CD14-positive monocyte (primary cell): Measurements from ENCODE around the gene CAMK2N2. TPM values are rescaled to one million over a fixed set of nuclear protein-coding genes. Genes with fewer than 3 reads are reported as not detected.

Experiments used
- DNase-seq, 3 donors: peaks; one replicate each; pipeline ENCODE4 v3.0.0-alpha.2; 2011 to 2022
- H2AFZ ChIP-seq: 2 replicates; pipeline ENCODE4 v1.6.0; 2012; ENCODE audit warnings: mild to moderate bottlenecking, low read depth, low read length, inconsistent platforms; ENCODE audit not compliant: insufficient read depth, poor library complexity, severe bottlenecking
- H3K27ac ChIP-seq, 2 donors: 1 replicate in 1 of 2; 2 replicates in 1 of 2; pipeline ENCODE4 v1.5.1; 2012 to 2013; ENCODE audit warnings: low read length in 2 of 2, control low read depth in 1 of 2, inconsistent platforms in 1 of 2, low read depth in 1 of 2, mild to moderate bottlenecking in 1 of 2
- H3K27me3 ChIP-seq, 2 donors: one replicate each; pipeline versions ENCODE4 v1.6.0 to v1.6.1; 2011 to 2013; ENCODE audit warnings: low read length in 2 of 2; ENCODE audit not compliant: control insufficient read depth in 2 of 2, insufficient read depth in 2 of 2
- H3K36me3 ChIP-seq, 2 donors: replicated peaks in 1 of 2; 1 replicate in 1 of 2; 2 replicates in 1 of 2; pipeline versions ENCODE4 v1.5.1 to v1.6.1; 2012 to 2013; ENCODE audit warnings: low read length in 2 of 2, control low read depth in 1 of 2, inconsistent platforms in 1 of 2, mild to moderate bottlenecking in 1 of 2; ENCODE audit not compliant: insufficient read depth in 2 of 2, control insufficient read depth in 1 of 2
- H3K4me1 ChIP-seq, 2 donors: 1 replicate in 1 of 2; 2 replicates in 1 of 2; pipeline versions ENCODE4 v1.5.1 to v1.6.1; 2012 to 2013; ENCODE audit warnings: low read length in 2 of 2, control low read depth in 1 of 2, inconsistent platforms in 1 of 2, mild to moderate bottlenecking in 1 of 2, moderate library complexity in 1 of 2; ENCODE audit not compliant: insufficient read depth in 2 of 2, control insufficient read depth in 1 of 2
- H3K4me2 ChIP-seq: replicated peaks from 2 replicates; pipeline ENCODE3; 2012; ENCODE audit warnings: low read length, moderate library complexity, mild to moderate bottlenecking; ENCODE audit not compliant: poor library complexity, severe bottlenecking; ENCODE audit errors: extremely low read depth
- H3K4me3 ChIP-seq, 3 experiments: fragments of 200-600 bp in 1 of 3; sonication (generic) in 1 of 3; replicated peaks in 1 of 3; 1 replicate in 2 of 3; 2 replicates in 1 of 3; pipeline ENCODE4 v1.5.1; 2011 to 2013; ENCODE audit warnings: low read length in 3 of 3, mild to moderate bottlenecking in 3 of 3, control low read depth in 2 of 3, low read depth in 2 of 3, inconsistent platforms in 1 of 3, moderate library complexity in 1 of 3
- H3K79me2 ChIP-seq: 2 replicates; pipeline ENCODE4 v1.6.0; 2012; ENCODE audit warnings: mild to moderate bottlenecking, control low read depth, inconsistent platforms, low read length, moderate library complexity; ENCODE audit not compliant: insufficient read depth
- H3K9ac ChIP-seq: 2 replicates; pipeline ENCODE4 v1.6.0; 2017; ENCODE audit warnings: low read length, mild to moderate bottlenecking; ENCODE audit not compliant: insufficient read depth, poor library complexity, severe bottlenecking
- H3K9me3 ChIP-seq, 2 donors: replicated peaks in 1 of 2; 1 replicate in 1 of 2; 2 replicates in 1 of 2; pipeline versions ENCODE4 v1.5.1 to v1.6.1; 2012 to 2013; ENCODE audit warnings: low read length in 2 of 2, control low read depth in 1 of 2; ENCODE audit not compliant: control insufficient read depth in 1 of 2, insufficient read depth in 1 of 2
- H4K20me1 ChIP-seq: 2 replicates; pipeline ENCODE4 v1.6.0; 2012; ENCODE audit warnings: mild to moderate bottlenecking, low read length, control low read depth, moderate library complexity; ENCODE audit not compliant: insufficient read depth
- H3K27ac Mint-ChIP-seq, 7 donors: one replicate each; pipeline ENCODE4 v1.8.0; 2020; ENCODE audit warnings: mild to moderate bottlenecking in 7 of 7, mixed read lengths in 7 of 7, moderate library complexity in 6 of 7, inconsistent platforms in 2 of 7
- H3K27me3 Mint-ChIP-seq, 3 donors: one replicate each; pipeline ENCODE4 v1.8.0; 2021 to 2022; ENCODE audit warnings: low read depth in 3 of 3, mild to moderate bottlenecking in 3 of 3, mixed read lengths in 3 of 3, moderate library complexity in 3 of 3, inconsistent platforms in 1 of 3
- H3K36me3 Mint-ChIP-seq, 2 donors: one replicate each; pipeline ENCODE4 v1.8.0; 2020; ENCODE audit warnings: mixed read lengths in 2 of 2, inconsistent platforms in 1 of 2, mild to moderate bottlenecking in 1 of 2
- H3K4me1 Mint-ChIP-seq: one replicate; pipeline ENCODE4 v1.8.0; 2020; ENCODE audit warnings: mild to moderate bottlenecking, mixed read lengths
- H3K4me3 Mint-ChIP-seq, 2 donors: one replicate each; pipeline ENCODE4 v1.8.0; 2020; ENCODE audit warnings: mild to moderate bottlenecking in 2 of 2, mixed read lengths in 2 of 2, moderate library complexity in 1 of 2
- H3K9me3 Mint-ChIP-seq, 7 donors: one replicate each; pipeline ENCODE4 v1.8.0; 2020 to 2022; ENCODE audit warnings: mixed read lengths in 7 of 7, mild to moderate bottlenecking in 6 of 7, moderate library complexity in 6 of 7, inconsistent platforms in 2 of 7
- WGBS: methylation state at CpG from one replicate; pipeline ENCODE4 v1.1.5; 2013; ENCODE audit warnings: missing lambda C conversion rate; ENCODE audit not compliant: insufficient coverage; 5-methylcytosine and 5-hydroxymethylcytosine counted together
- intact Hi-C, 2 donors: fragments of 100-400 bp; cut with micrococcal nuclease; formaldehyde crosslinking; loops; one replicate each; pipeline versions ENCODE4 v1.15.0 to v1.15.1; 2023
- polyA plus RNA-seq, 3 donors: library from polyadenylated mRNA; depleted of rRNA in 1 of 3; unstranded in 2 of 3; stranded (reverse) in 1 of 3; fragments of 300-500 nt in 2 of 3; fragments of >200 nt in 1 of 3; fragmentation: Illumina TruSeq in 2 of 3; gene quantifications; 1 replicate in 2 of 3; 2 replicates in 1 of 3; pipeline ENCODE4 v1.2.3, GENCODE V29; 2012 to 2021
- TF ChIP-seq, protein P1 (sequence below): fragments of 200-600 bp; IDR thresholded peaks from one replicate; pipeline ENCODE4 v1.8.0; 2022; ENCODE audit warnings: antibody characterized with exemption, mild to moderate bottlenecking

Gene CAMK2N2
- polyA plus RNA-seq, 3 donors: not detected

DNA sequence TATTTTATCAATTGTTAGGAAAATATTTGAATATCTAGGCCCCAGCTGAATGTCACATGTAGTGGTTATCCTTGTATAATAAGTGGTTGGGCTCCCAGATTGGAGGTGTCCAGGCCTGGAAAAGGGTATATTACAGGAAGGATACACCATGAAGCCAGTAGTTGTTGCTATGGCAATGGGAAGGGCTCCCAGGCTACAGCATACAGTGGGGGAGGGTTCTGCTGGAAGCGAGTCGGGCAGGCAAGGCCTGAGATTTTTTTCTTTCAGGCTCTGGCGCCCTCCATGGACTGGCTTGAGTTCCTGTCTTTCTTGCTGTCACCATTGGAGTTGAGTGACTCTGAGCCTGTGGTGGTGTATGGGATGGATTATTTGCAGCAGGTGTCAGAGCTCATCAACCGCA lies 23.3 kb upstream of the CAMK2N2 start:
- no peak overlapping the region for H3K27ac ChIP-seq
- Mint-ChIP-seq H3K27ac (peak overlapping the region in 3 of 7 donors; percentile 25 to 42 (median 31)), H3K4me1 (peaks cover 20% of the 10 kb centered on the region), H3K36me3 (no peaks in the 10 kb centered on the region), H3K9me3 (no peaks in the 10 kb centered on the region), H3K4me3 (peak overlapping the region in 1 of 2 donors; percentile 42), H3K27me3 (peaks cover 10 to 37% (median 33%) of the 10 kb centered on the region in 3 donors)
- WGBS: 8% methylated on average over 2 of the region's 4 CpGs
- DNase-seq: no peak
- no peak overlapping the region for H3K4me3 ChIP-seq
- no peaks in the 10 kb centered on the region for H3K36me3 ChIP-seq
- no peaks in the 10 kb centered on the region for H3K79me2 ChIP-seq
- TF ChIP-seq, protein P1, sequence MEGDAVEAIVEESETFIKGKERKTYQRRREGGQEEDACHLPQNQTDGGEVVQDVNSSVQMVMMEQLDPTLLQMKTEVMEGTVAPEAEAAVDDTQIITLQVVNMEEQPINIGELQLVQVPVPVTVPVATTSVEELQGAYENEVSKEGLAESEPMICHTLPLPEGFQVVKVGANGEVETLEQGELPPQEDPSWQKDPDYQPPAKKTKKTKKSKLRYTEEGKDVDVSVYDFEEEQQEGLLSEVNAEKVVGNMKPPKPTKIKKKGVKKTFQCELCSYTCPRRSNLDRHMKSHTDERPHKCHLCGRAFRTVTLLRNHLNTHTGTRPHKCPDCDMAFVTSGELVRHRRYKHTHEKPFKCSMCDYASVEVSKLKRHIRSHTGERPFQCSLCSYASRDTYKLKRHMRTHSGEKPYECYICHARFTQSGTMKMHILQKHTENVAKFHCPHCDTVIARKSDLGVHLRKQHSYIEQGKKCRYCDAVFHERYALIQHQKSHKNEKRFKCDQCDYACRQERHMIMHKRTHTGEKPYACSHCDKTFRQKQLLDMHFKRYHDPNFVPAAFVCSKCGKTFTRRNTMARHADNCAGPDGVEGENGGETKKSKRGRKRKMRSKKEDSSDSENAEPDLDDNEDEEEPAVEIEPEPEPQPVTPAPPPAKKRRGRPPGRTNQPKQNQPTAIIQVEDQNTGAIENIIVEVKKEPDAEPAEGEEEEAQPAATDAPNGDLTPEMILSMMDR: peak; percentile 19
- no peak overlapping the region for H3K9ac ChIP-seq
- intact Hi-C loops: loop anchor here (10.0 kb wide), 1 partner anchor 390 kb away; no protein-coding TSS in a partner anchor
- no peak overlapping the region for H3K4me2 ChIP-seq
- no peaks in the 10 kb centered on the region for H4K20me1 ChIP-seq
- H2AFZ ChIP-seq: no peak overlapping the region
- H3K4me1 ChIP-seq: peaks cover 10 to 12% of the 10 kb centered on the region in 2 donors
- no peaks in the 10 kb centered on the region for H3K9me3 ChIP-seq
- H3K27me3 ChIP-seq: peaks cover 0 to 3% of the 10 kb centered on the region in 2 donors

DNA sequence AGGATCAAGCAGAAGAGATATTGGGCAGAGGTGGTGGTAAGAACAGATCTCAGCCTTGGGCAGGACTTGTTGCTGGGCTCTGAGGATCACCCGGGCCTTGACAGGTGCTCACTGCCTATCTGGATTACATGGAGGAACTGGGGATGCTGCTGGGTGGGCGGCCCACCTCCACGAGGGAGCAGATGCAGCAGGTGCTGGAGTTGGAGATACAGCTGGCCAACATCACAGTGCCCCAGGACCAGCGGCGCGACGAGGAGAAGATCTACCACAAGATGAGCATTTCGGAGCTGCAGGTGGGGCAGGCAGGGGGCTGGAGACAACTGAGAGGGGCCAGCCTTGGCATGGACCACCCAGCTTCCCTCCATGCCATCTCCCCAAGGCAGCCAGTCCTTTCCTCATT lies 22.3 kb upstream of the CAMK2N2 start:
- no peak for DNase-seq
- TF ChIP-seq, protein P1: no peak
- no peak overlapping the region for H3K4me3 ChIP-seq
- H3K27ac Mint-ChIP-seq: no peak overlapping the region
- no peak overlapping the region for H3K4me3 Mint-ChIP-seq
- no peaks in the 10 kb centered on the region for H3K36me3 Mint-ChIP-seq
- H3K9me3 Mint-ChIP-seq: no peaks in the 10 kb centered on the region
- H3K79me2 ChIP-seq: no peaks in the 10 kb centered on the region
- 86% methylated on average over 8 of the region's 8 CpGs for WGBS
- peaks cover 13 to 41% (median 33%) of the 10 kb centered on the region in 3 donors for H3K27me3 Mint-ChIP-seq
- no peaks in the 10 kb centered on the region for H3K9me3 ChIP-seq
- no peak overlapping the region for H3K4me2 ChIP-seq
- no peaks in the 10 kb centered on the region for H3K36me3 ChIP-seq
- H3K9ac ChIP-seq: no peak overlapping the region
- H3K27me3 ChIP-seq: peaks cover 0 to 6% of the 10 kb centered on the region in 2 donors
- peaks cover 10 to 12% of the 10 kb centered on the region in 2 donors for H3K4me1 ChIP-seq
- H3K27ac ChIP-seq: no peak overlapping the region
- H4K20me1 ChIP-seq: no peaks in the 10 kb centered on the region
- H3K4me1 Mint-ChIP-seq: peaks cover 16% of the 10 kb centered on the region
- H2AFZ ChIP-seq: no peak overlapping the region
- intact Hi-C loops: loop anchor here (10.0 kb wide), 1 partner anchor 389 kb away; no protein-coding TSS in a partner anchor
